Gastrocnemius medialis (tissue), 4 donors: ENCODE results near the gene CAMK1G. TPM values are rescaled to one million over a fixed set of nuclear protein-coding genes. Genes with fewer than 3 reads are reported as not detected.

Experiments
- ATAC-seq, 2 donors: fragments of 150-250 bp; one replicate each; pipeline ENCODE4 v1.9.1; 2016
- DNase-seq, 2 donors: peaks; one replicate each; pipeline ENCODE4 v3.0.0-alpha.2; 2019
- H3K27ac ChIP-seq, 4 donors: fragments of 200-600 bp; sonication (generic); 1 replicate in 1 of 4; 2 replicates in 3 of 4; pipeline ENCODE4 v1.5.1; 2016 to 2018; ENCODE audit warnings: mild to moderate bottlenecking in 2 of 4, moderate library complexity in 1 of 4
- H3K27me3 ChIP-seq, 3 donors: fragments of 200-600 bp; sonication (generic) in 2 of 3; 1 replicate in 1 of 3; 2 replicates in 2 of 3; pipeline versions ENCODE4 v1.5.1 to v1.6.0; 2016 to 2019; ENCODE audit warnings: mild to moderate bottlenecking in 1 of 3, moderate library complexity in 1 of 3
- H3K36me3 ChIP-seq, 2 donors: fragments of 200-600 bp; sonication (generic) in 1 of 2; one replicate each; pipeline ENCODE4 v1.5.1; 2017 to 2018
- H3K4me1 ChIP-seq, 2 donors: fragments of 200-600 bp; sonication (generic) in 1 of 2; one replicate each; pipeline ENCODE4 v1.5.1; 2016 to 2017; ENCODE audit warnings: mild to moderate bottlenecking in 2 of 2
- H3K4me3 ChIP-seq, 4 donors: fragments of 200-600 bp; sonication (generic) in 3 of 4; 1 replicate in 1 of 4; 2 replicates in 3 of 4; pipeline ENCODE4 v1.5.1; 2016 to 2019; ENCODE audit warnings: mild to moderate bottlenecking in 2 of 4
- H3K9me3 ChIP-seq, 3 donors: fragments of 200-600 bp; sonication (generic) in 2 of 3; 1 replicate in 1 of 3; 2 replicates in 2 of 3; pipeline ENCODE4 v1.5.1; 2016 to 2019
- POLR2A ChIP-seq, 2 donors: fragments of 450-650 bp; IDR thresholded peaks; one replicate each; pipeline ENCODE4 v1.6.1; 2017; ENCODE audit warnings: antibody characterized with exemption in 2 of 2, mild to moderate bottlenecking in 2 of 2, moderate library complexity in 2 of 2
- in situ Hi-C, 4 donors: fragments of 200-750 bp; cut with MboI; loops; one replicate each; pipeline versions ENCODE4 v1.15.0 to v1.8.0; 2017; ENCODE audit warnings: low sequenced_read_pairs in 4 of 4
- intact Hi-C: fragments of 100-400 bp; cut with DNase I; formaldehyde crosslinking; loops from one replicate; pipeline ENCODE4 v1.15.1; 2023; ENCODE audit warnings: low total_unique reads
- microRNA-seq, 2 donors: library from miRNA; unstranded; fragments of <30 nt; microRNA quantifications; one replicate each; pipeline ENCODE4, GENCODE V29; 2016; ENCODE audit warnings: borderline replicate concordance in 2 of 2
- total RNA-seq, 4 donors: library from RNA; depleted of rRNA; stranded (reverse); fragments of >200 nt; gene quantifications; one replicate each; pipeline versions ENCODE4 v1.1.0 to v1.2.3, GENCODE V29; 2016
- TF ChIP-seq, protein P1 (sequence below), 5 experiments: fragments of 450-650 bp in 3 of 5; fragments of 200-600 bp in 2 of 5; sonication (generic) in 2 of 5; IDR thresholded peaks in 4 of 5; conservative IDR thresholded peaks in 1 of 5; 1 replicate in 4 of 5; 2 replicates in 1 of 5; pipeline ENCODE4 v1.5.1; 2016 to 2019; ENCODE audit warnings: antibody characterized with exemption in 5 of 5, mild to moderate bottlenecking in 3 of 5, moderate library complexity in 3 of 5

CAMK1G gene
- total RNA-seq, 4 donors from 2014 or later = 0.16 TPM; not detected in 3

DNA sequence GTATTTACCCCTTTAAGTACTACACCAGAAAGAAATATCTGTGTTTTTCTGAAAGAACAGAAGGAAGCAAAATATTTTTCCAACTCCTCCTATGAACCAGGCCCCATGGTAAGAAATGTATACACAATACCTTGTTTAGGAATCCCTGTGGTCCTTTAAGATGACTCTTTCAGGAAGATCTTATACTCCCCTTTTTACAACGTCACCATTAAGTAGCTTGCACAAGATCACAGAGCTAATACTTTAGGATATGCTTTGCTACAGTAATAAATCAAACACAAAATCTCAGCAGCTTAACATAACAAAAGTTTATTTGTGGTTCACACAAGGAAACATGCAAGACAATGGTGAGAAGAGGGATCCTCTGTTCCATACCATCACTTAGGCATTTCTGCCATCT lies 77.6 kb downstream of the CAMK1G start:
- ATAC-seq = no peak
- no peaks in the 10 kb centered on the region for H3K36me3 ChIP-seq

DNA sequence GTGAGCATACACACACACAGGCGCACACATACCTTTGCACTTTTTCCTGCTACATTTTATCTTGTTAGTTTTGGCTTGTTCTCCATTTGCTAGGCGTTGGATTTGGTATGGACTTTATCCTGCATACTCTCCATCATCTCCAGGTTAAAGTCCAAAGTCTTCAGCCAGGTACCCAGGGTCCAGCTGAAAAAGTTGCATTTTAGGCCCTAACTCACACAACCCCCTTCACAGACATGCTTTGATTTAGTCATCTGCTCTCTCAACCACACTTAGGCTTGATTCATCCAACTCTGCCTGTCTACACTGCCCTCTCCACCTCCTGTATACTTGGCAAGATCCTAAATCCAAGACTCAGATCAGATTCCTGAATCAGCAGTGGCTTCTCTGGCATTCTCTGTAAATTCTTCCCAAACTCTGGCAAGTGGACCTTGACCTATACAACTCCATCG lies 79.4 kb downstream of the CAMK1G start:
- no peak for TF ChIP-seq POLR2A (IDR thresholded peaks at IDR 0.05)
- TF ChIP-seq, protein P1, sequence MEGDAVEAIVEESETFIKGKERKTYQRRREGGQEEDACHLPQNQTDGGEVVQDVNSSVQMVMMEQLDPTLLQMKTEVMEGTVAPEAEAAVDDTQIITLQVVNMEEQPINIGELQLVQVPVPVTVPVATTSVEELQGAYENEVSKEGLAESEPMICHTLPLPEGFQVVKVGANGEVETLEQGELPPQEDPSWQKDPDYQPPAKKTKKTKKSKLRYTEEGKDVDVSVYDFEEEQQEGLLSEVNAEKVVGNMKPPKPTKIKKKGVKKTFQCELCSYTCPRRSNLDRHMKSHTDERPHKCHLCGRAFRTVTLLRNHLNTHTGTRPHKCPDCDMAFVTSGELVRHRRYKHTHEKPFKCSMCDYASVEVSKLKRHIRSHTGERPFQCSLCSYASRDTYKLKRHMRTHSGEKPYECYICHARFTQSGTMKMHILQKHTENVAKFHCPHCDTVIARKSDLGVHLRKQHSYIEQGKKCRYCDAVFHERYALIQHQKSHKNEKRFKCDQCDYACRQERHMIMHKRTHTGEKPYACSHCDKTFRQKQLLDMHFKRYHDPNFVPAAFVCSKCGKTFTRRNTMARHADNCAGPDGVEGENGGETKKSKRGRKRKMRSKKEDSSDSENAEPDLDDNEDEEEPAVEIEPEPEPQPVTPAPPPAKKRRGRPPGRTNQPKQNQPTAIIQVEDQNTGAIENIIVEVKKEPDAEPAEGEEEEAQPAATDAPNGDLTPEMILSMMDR (IDR thresholded peaks at IDR 0.05 in 4 of 5, conservative IDR thresholded peaks at IDR 0.05 in 1 of 5) = no peak
- Histone ChIP-seq H3K27me3 (no peaks in the 10 kb centered on the region), H3K9me3 (no peaks in the 10 kb centered on the region), H3K4me3 (no peak overlapping the region), H3K4me1 (no peaks in the 10 kb centered on the region), H3K36me3 (no peaks in the 10 kb centered on the region), H3K27ac (no peak overlapping the region)
- in situ Hi-C loops (no loop called here), intact Hi-C loops (no loop called here)
- DNase-seq (no peak), ATAC-seq (no peak)

More for the DNA sequence above, 77.6 kb downstream of the CAMK1G start:
- Histone ChIP-seq H3K4me1 (no peaks in the 10 kb centered on the region), H3K4me3 (no peak overlapping the region), H3K27me3 (no peaks in the 10 kb centered on the region), H3K27ac (no peak overlapping the region), H3K9me3 (no peaks in the 10 kb centered on the region)
- in situ Hi-C loops = no loop called here
- TF ChIP-seq, protein P1 (IDR thresholded peaks at IDR 0.05 in 4 of 5, conservative IDR thresholded peaks at IDR 0.05 in 1 of 5) = no peak
- TF ChIP-seq POLR2A (IDR thresholded peaks at IDR 0.05) = no peak
- no peak for DNase-seq
- intact Hi-C loops = no loop called here

Small RNA genes lying within 50 kb of the gene (microRNA-seq; reads per million reads assigned to microRNA genes)
- 0 reads per million in 2 donors for gene MIR4260

Other genes starting within 250 kb of the CAMK1G start
- gene LAMB3, start 68.7 kb downstream of the CAMK1G start, total RNA-seq = 1 to 10 TPM in 1 of 4 donors, under 1 TPM in 3; 0.61 to 1.9 (median 0.72) TPM
- 1,000 to 10,000 TPM in 1 of 4 donors, 100 to 1,000 TPM in 1, 10 to 100 TPM in 2; 29.1 to 1,155 (median 83.4) TPM for gene G0S2, start 91.7 kb downstream of the CAMK1G start, total RNA-seq
- gene HSD11B1, start 121.1 kb downstream of the CAMK1G start, total RNA-seq = 10 to 100 TPM in 1 of 4 donors, 1 to 10 TPM in 3; 3.0 to 16.0 (median 6.8) TPM
- gene TRAF3IP3, start 172.3 kb downstream of the CAMK1G start, total RNA-seq = 1 to 10 TPM in 1 of 4 donors, under 1 TPM in 2, not detected in 1; 0.16 to 1.5 (median 0.35) TPM
- gene C1orf74, start 200.8 kb downstream of the CAMK1G start, total RNA-seq = under 1 TPM; 0.38 to 0.82 (median 0.54) TPM
- 1 to 10 TPM in 1 of 4 donors, under 1 TPM in 3; 0.31 to 1.7 (median 0.49) TPM for gene IRF6, start 222.4 kb downstream of the CAMK1G start, total RNA-seq
- gene UTP25, start 244.3 kb downstream of the CAMK1G start, total RNA-seq = 1 to 10 TPM; 3.9 to 4.6 (median 4.2) TPM